ENCODE data around the gene EFNA1.

EFNA1 gene

GRCh38 chr1:155136748-155137147, 9.1 kb downstream of the EFNA1 start:
- Histone ChIP-seq H3K4me3 (ENCODE audit: low read depth, low read length) (peak overlapping the region; percentile 95), H3K27me3 (no peaks in the 10 kb centered on the region), H3K9me3 (no peaks in the 10 kb centered on the region), H3K36me3 (no peaks in the 10 kb centered on the region; the same call in 1 of the 2 replicates), H3K4me1 (no peaks in the 10 kb centered on the region)
- no peak for TF ChIP-seq CTCF (IDR thresholded peaks at IDR 0.05; ENCODE audit: low read depth, low read length)
- no peak for DNase-seq

- Histone ChIP-seq H3K4me3 (ENCODE audit: low read depth, low read length) (peak overlapping the region; percentile 95), H3K4me1 (no peaks in the 10 kb centered on the region), H3K9me3 (no peaks in the 10 kb centered on the region), H3K36me3 (no peaks in the 10 kb centered on the region; the same call in 1 of the 2 replicates), H3K27me3 (no peaks in the 10 kb centered on the region)
- DNase-seq: no peak
- no peak for TF ChIP-seq CTCF (IDR thresholded peaks at IDR 0.05; ENCODE audit: low read depth, low read length)
Measured at GRCh38 chr1:155137154-155137949, 9.7 kb downstream of the EFNA1 start.

GRCh38 chr1:155139895-155140629, 12.4 kb downstream of the EFNA1 start, which contains the start of gene DPM3:
Gene DPM3, minus strand, starts transcription at chr1:155140531. Its CDS starts 291 bp downstream, at chr1:155140240.
- TF ChIP-seq CTCF (IDR thresholded peaks at IDR 0.05; ENCODE audit: low read depth, low read length): no peak
- Histone ChIP-seq H3K27me3 (peaks cover 4% of the 10 kb centered on the region; the same call in 1 of the 2 replicates), H3K4me3 (ENCODE audit: low read depth, low read length) (peak within 1 kb of the TSS; percentile 98), H3K4me1 (no peaks in the 10 kb centered on the region), H3K9me3 (no peaks in the 10 kb centered on the region), H3K36me3 (no peaks in the 10 kb centered on the region; the same call in 1 of the 2 replicates)
- peak; percentile 91 for DNase-seq

- no peak for DNase-seq
- Histone ChIP-seq H3K36me3 (no peaks in the 10 kb centered on the region; the same call in 1 of the 2 replicates), H3K4me3 (ENCODE audit: low read depth, low read length) (peak overlapping the region; percentile 98)
Measured at GRCh38 chr1:155140630-155140953, 12.9 kb downstream of the EFNA1 start.

GRCh38 chr1:155141749-155142148, 14.1 kb downstream of the EFNA1 start:
- Histone ChIP-seq H3K4me3 (ENCODE audit: low read depth, low read length) (no peak overlapping the region), H3K9me3 (no peaks in the 10 kb centered on the region), H3K27me3 (peaks cover 5% of the 10 kb centered on the region; the same call in 1 of the 2 replicates), H3K4me1 (no peaks in the 10 kb centered on the region), H3K36me3 (no peaks in the 10 kb centered on the region; the same call in 1 of the 2 replicates)
- TF ChIP-seq CTCF (IDR thresholded peaks at IDR 0.05; ENCODE audit: low read depth, low read length): no peak
- no peak for DNase-seq

More at GRCh38 chr1:155140630-155140953, 12.9 kb downstream of the EFNA1 start:
- Histone ChIP-seq H3K9me3 (no peaks in the 10 kb centered on the region), H3K27me3 (peaks cover 5% of the 10 kb centered on the region; the same call in 1 of the 2 replicates), H3K4me1 (no peaks in the 10 kb centered on the region)
- TF ChIP-seq CTCF (IDR thresholded peaks at IDR 0.05; ENCODE audit: low read depth, low read length): no peak
